HFFc6 (cell line): ENCODE measurements around the gene BAHCC1. TPM values are rescaled to one million over a fixed set of nuclear protein-coding genes. Genes with fewer than 3 reads are reported as not detected.

Experiments used
- DNase-seq: peaks from one replicate; pipeline ENCODE4 v3.0.0-alpha.2; 2018
- H3K27ac Mint-ChIP-seq: 2 replicates; pipeline ENCODE4 v1.8.0; 2020; ENCODE audit warnings: mild to moderate bottlenecking, mixed read lengths
- H3K27me3 Mint-ChIP-seq: 2 replicates; pipeline ENCODE4 v1.8.0; 2021; ENCODE audit warnings: mild to moderate bottlenecking, moderate library complexity, mixed read lengths; ENCODE audit not compliant: insufficient read depth
- H3K36me3 Mint-ChIP-seq: 2 replicates; pipeline ENCODE4 v1.8.0; 2021; ENCODE audit warnings: low read depth, mixed read lengths
- H3K4me1 Mint-ChIP-seq: 2 replicates; pipeline ENCODE4 v1.8.0; 2020; ENCODE audit warnings: low read depth, mixed read lengths
- H3K4me3 Mint-ChIP-seq: 2 replicates; pipeline ENCODE4 v1.8.0; 2020; ENCODE audit warnings: mild to moderate bottlenecking, moderate library complexity, mixed read lengths
- H3K9me3 Mint-ChIP-seq: 2 replicates; pipeline ENCODE4 v1.8.0; 2020; ENCODE audit warnings: mild to moderate bottlenecking, mixed read lengths
- CTCF ChIP-seq: fragments of 200-600 bp; sonication (generic); IDR thresholded peaks from 2 replicates; pipeline ENCODE4 v1.5.0; 2021; ENCODE audit warnings: antibody characterized with exemption, mild to moderate bottlenecking
- total RNA-seq, 6 experiments: library from RNA; stranded (reverse); fragmentation: NEBNext Ultra II Directional; extraction: Animal tissue kit (Norgen Biotek cat#: 25700); gene quantifications; 2 replicates in 1 of 6; 3 replicates in 5 of 6; pipeline ENCODE4 v1.2.3, GENCODE V29; 2021

The BAHCC1 gene
- total RNA-seq, 6 experiments from 2014 or later = 7.3 to 9.7 (median 8.3) TPM

- Mint-ChIP-seq H3K4me3 (no peak overlapping the region), H3K4me1 (peaks cover 13% of the 10 kb centered on the region), H3K36me3 (no peaks in the 10 kb centered on the region), H3K27me3 (peaks cover 6% of the 10 kb centered on the region), H3K9me3 (no peaks in the 10 kb centered on the region), H3K27ac (no peak overlapping the region)
- no peak for DNase-seq
- TF ChIP-seq CTCF = no peak
These were observed 10.3 kb upstream of the BAHCC1 start for GRCh38 chr17:81384929-81385319.

- Mint-ChIP-seq H3K4me1 (peaks cover 13% of the 10 kb centered on the region), H3K27me3 (peaks cover 6% of the 10 kb centered on the region), H3K9me3 (no peaks in the 10 kb centered on the region), H3K36me3 (no peaks in the 10 kb centered on the region), H3K27ac (no peak overlapping the region), H3K4me3 (peak overlapping the region; percentile 15; the same call in 1 of the 2 replicates)
- no peak for DNase-seq
- TF ChIP-seq CTCF = no peak
These were observed 9.7 kb upstream of the BAHCC1 start for GRCh38 chr17:81385320-81386111.

GRCh38 chr17:81386141-81386645 lies 9.1 kb upstream of the BAHCC1 start:
- H3K9me3 Mint-ChIP-seq = no peaks in the 10 kb centered on the region
- TF ChIP-seq CTCF = no peak
- peaks cover 14% of the 10 kb centered on the region for H3K4me1 Mint-ChIP-seq
- H3K36me3 Mint-ChIP-seq = no peaks in the 10 kb centered on the region
- H3K27me3 Mint-ChIP-seq = peaks cover 6% of the 10 kb centered on the region
- H3K27ac Mint-ChIP-seq = no peak overlapping the region; the same call in 1 of the 2 replicates
- no peak for DNase-seq
- peak overlapping the region; percentile 15; the same call in 1 of the 2 replicates for H3K4me3 Mint-ChIP-seq

DNA sequence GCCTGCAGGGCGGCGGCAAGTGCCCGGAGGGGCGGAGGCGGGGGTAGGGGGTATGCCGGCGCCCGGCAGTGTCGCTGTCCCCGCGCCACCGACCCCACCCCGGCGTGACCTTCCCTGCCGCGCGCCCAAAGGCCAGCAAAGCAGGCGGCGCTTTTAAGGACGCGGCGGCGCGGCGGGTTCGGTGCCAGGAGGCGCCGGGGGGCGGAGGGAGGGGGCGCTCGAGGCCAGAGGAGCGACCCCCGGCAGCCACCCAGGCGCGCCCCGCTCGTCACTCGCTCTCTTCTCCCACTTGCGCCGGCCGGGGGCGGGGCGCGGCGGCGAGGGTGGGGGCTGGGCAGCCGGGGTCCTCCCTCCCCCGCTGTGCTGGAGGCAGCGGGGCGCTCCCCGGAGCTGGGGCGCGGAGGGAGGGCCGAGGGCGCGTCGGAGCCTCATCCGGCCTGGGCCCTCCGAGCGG lies 8.6 kb upstream of the BAHCC1 start:
- Mint-ChIP-seq H3K9me3 (no peaks in the 10 kb centered on the region), H3K27me3 (peaks cover 6% of the 10 kb centered on the region), H3K4me1 (peaks cover 18% of the 10 kb centered on the region), H3K4me3 (no peak overlapping the region; the same call in 1 of the 2 replicates), H3K36me3 (no peaks in the 10 kb centered on the region), H3K27ac (no peak overlapping the region; the same call in 1 of the 2 replicates)
- DNase-seq = no peak
- TF ChIP-seq CTCF = 0 out of 2 replicates have a peak, but pooled peaks have one; percentile 25

DNA sequence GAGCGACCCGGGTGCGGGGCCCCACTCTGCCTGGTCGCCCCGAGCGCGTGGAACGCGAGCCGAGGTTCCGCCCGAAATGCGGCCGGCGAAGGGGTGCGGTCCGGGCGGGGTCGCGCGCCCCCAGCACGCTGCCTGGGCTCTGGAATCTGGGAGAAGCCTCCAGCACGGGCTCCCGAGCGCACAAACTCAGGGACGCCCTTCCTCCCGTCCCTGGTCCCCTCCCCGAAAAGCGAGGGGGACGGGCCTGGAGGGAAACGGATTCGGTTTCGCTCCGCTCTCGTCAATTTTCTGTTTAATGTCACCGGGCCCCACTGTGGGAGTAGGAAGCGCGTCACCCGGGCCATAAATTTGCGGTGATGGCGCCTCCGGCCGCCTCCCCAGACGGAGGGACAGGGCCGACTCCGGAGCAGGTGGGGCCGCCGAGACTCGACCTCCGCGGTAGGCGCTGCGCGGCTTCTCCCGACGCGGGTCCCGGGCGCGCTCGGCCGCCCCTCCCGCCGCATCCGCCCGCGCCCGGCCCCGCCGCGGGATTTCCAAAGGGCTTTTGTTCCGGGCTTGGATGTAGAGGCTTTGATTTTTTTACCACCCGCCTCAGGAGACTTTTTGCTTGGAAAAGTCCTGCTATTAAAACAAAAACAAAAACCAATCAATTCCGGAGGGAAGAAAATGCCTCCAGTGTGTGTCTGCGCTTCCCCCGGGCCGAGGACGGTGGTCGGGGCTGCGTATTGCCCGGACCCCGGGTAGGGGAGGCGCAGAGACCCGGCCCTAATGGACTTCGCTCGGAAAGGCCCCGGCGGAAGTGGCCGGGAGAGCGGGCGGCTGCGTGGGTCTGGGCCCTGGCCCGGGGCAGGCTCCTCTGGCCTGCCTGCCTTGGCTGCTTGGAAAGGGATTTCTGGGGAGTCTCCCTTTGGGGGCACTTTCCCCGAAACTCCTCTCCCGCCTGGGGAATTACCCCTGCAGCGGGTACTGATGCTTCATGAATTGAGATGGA lies 7.9 kb upstream of the BAHCC1 start:
- Mint-ChIP-seq H3K4me3 (peak overlapping the region; percentile 88), H3K36me3 (no peaks in the 10 kb centered on the region), H3K27ac (peak overlapping the region; percentile 81), H3K4me1 (peaks cover 26% of the 10 kb centered on the region), H3K9me3 (no peaks in the 10 kb centered on the region), H3K27me3 (peaks cover 6% of the 10 kb centered on the region)
- peak; percentile 17 for DNase-seq
- no peak for TF ChIP-seq CTCF
